WTC11 (cell line): Measurements from ENCODE around the gene NFXL1. TPM values are rescaled to one million over a fixed set of nuclear protein-coding genes. Genes with fewer than 3 reads are reported as not detected.

Experiments
- ATAC-seq: fragments of 200-7000 bp; cut with Tn5 transposase; 2 replicates; pipeline ENCODE4 v1.10.0; 2021; ENCODE audit warnings: mild to moderate bottlenecking, moderate library complexity
- CTCF ChIA-PET: fragments of 300-600 bp; sonication (Branson Sonifier 250); formaldehyde crosslinking; loops from one replicate; lab custom pipeline; 2021; ENCODE audit warnings: antibody characterized with exemption; lab: Charles Lee
- POLR2A ChIA-PET: fragments of 350-600 bp; sonication (Branson Sonifier 250); formaldehyde crosslinking; loops from one replicate; lab custom pipeline; 2021; ENCODE audit warnings: antibody characterized with exemption; lab: Charles Lee
- DNase-seq: peaks from one replicate; pipeline ENCODE4 v3.0.0; 2021; ENCODE audit warnings: low spot score
- H3K27ac Mint-ChIP-seq: 2 replicates; pipeline ENCODE4 v1.8.0; 2021; ENCODE audit warnings: mixed read lengths
- H3K27me3 Mint-ChIP-seq: 2 replicates; pipeline ENCODE4 v1.8.0; 2021; ENCODE audit warnings: low read depth, mild to moderate bottlenecking, moderate library complexity, mixed read lengths
- H3K36me3 Mint-ChIP-seq: 2 replicates; pipeline ENCODE4 v1.8.0; 2021; ENCODE audit warnings: mixed read lengths
- H3K4me1 Mint-ChIP-seq: 2 replicates; pipeline ENCODE4 v1.8.0; 2022; ENCODE audit warnings: mixed read lengths
- H3K4me3 Mint-ChIP-seq: 2 replicates; pipeline ENCODE4 v1.8.0; 2021; ENCODE audit warnings: mild to moderate bottlenecking, moderate library complexity, mixed read lengths
- H3K9me3 Mint-ChIP-seq: 2 replicates; pipeline ENCODE4 v1.8.0; 2021; ENCODE audit warnings: mixed read lengths
- CREB1 ChIP-seq: sonication (generic); formaldehyde crosslinking; IDR thresholded peaks from 2 replicates; pipeline ENCODE4 v1.8.0; 2023; ENCODE audit warnings: mild to moderate bottlenecking, missing genetic modification reagents
- ETV6 ChIP-seq: sonication (generic); formaldehyde crosslinking; IDR thresholded peaks from 2 replicates; pipeline ENCODE4 v1.8.1; 2022; ENCODE audit warnings: mild to moderate bottlenecking, missing genetic modification reagents
- FOXK1 ChIP-seq: sonication (generic); formaldehyde crosslinking; IDR thresholded peaks from 2 replicates; pipeline ENCODE4 v1.8.0; 2022; ENCODE audit warnings: mild to moderate bottlenecking, moderate library complexity, missing genetic modification reagents
- MXD4 ChIP-seq: fragments of 250-450 bp; sonication (Bioruptor Pico); IDR thresholded peaks from 2 replicates; pipeline ENCODE4 v1.8.0; 2021; ENCODE audit warnings: mild to moderate bottlenecking, moderate library complexity, borderline replicate concordance
- NR2C2 ChIP-seq: sonication (generic); formaldehyde crosslinking; IDR thresholded peaks from 2 replicates; pipeline ENCODE4 v1.8.0; 2022; ENCODE audit warnings: mild to moderate bottlenecking, missing genetic modification reagents
- OVOL2 ChIP-seq: fragments of 250-450 bp; sonication (Bioruptor Pico); IDR thresholded peaks from 2 replicates; pipeline ENCODE4 v1.9.0; 2021; ENCODE audit warnings: mild to moderate bottlenecking, borderline replicate concordance
- SMAD4 ChIP-seq: sonication (generic); formaldehyde crosslinking; IDR thresholded peaks from 2 replicates; pipeline ENCODE4 v1.8.0; 2022; ENCODE audit warnings: mild to moderate bottlenecking, missing genetic modification reagents
- TEAD1 ChIP-seq: sonication (generic); formaldehyde crosslinking; IDR thresholded peaks from 2 replicates; pipeline ENCODE4 v1.8.0; 2022; ENCODE audit warnings: mild to moderate bottlenecking, missing genetic modification reagents
- ZNF232 ChIP-seq: sonication (generic); formaldehyde crosslinking; IDR thresholded peaks from 2 replicates; pipeline ENCODE4 v1.8.0; 2022; ENCODE audit warnings: mild to moderate bottlenecking, missing genetic modification reagents
- ZNF416 ChIP-seq: fragments of 250-450 bp; sonication (Bioruptor Pico); IDR thresholded peaks from 2 replicates; pipeline ENCODE4 v1.9.0; 2021; ENCODE audit warnings: mild to moderate bottlenecking, inconsistent platforms
- ZNF671 ChIP-seq: fragments of 250-450 bp; sonication (Bioruptor Pico); IDR thresholded peaks from 2 replicates; pipeline ENCODE4 v1.8.0; 2021; ENCODE audit warnings: mild to moderate bottlenecking
- total RNA-seq: library from RNA; stranded (reverse); gene quantifications from 3 replicates; pipeline ENCODE4 v1.2.3, GENCODE V29; 2021
- TF ChIP-seq, protein P1 (sequence below): sonication (generic); formaldehyde crosslinking; IDR thresholded peaks from 2 replicates; pipeline ENCODE4 v1.8.0; 2022; ENCODE audit warnings: mild to moderate bottlenecking, missing genetic modification reagents
- TF ChIP-seq, protein P2 (sequence below): sonication (generic); formaldehyde crosslinking; IDR thresholded peaks from 2 replicates; pipeline ENCODE4 v1.8.0; 2022; ENCODE audit warnings: mild to moderate bottlenecking, missing genetic modification reagents
- TF ChIP-seq, protein P3 (sequence below): sonication (generic); formaldehyde crosslinking; IDR thresholded peaks from 2 replicates; pipeline ENCODE4 v1.8.1; 2022; ENCODE audit warnings: mild to moderate bottlenecking, moderate library complexity, missing genetic modification reagents
- TF ChIP-seq, protein P4 (sequence below): sonication (generic); formaldehyde crosslinking; IDR thresholded peaks from 2 replicates; pipeline ENCODE4 v1.8.0; 2022; ENCODE audit warnings: mild to moderate bottlenecking, missing genetic modification reagents
- TF ChIP-seq, protein P5 (sequence below): fragments of 250-450 bp; sonication (Bioruptor Pico); IDR thresholded peaks from 2 replicates; pipeline ENCODE4 v1.9.0; 2021; ENCODE audit warnings: mild to moderate bottlenecking, borderline replicate concordance
- TF ChIP-seq, protein P6 (sequence below): sonication (generic); formaldehyde crosslinking; IDR thresholded peaks from 2 replicates; pipeline ENCODE4 v1.8.0; 2023; ENCODE audit warnings: missing genetic modification reagents
- TF ChIP-seq, protein P7 (sequence below): sonication (generic); formaldehyde crosslinking; IDR thresholded peaks from 2 replicates; pipeline ENCODE4 v1.8.0; 2023; ENCODE audit warnings: missing genetic modification reagents, mild to moderate bottlenecking, borderline replicate concordance

NFXL1 gene
- total RNA-seq, 1 experiment from 2014 or later, result 30.2 TPM

DNA sequence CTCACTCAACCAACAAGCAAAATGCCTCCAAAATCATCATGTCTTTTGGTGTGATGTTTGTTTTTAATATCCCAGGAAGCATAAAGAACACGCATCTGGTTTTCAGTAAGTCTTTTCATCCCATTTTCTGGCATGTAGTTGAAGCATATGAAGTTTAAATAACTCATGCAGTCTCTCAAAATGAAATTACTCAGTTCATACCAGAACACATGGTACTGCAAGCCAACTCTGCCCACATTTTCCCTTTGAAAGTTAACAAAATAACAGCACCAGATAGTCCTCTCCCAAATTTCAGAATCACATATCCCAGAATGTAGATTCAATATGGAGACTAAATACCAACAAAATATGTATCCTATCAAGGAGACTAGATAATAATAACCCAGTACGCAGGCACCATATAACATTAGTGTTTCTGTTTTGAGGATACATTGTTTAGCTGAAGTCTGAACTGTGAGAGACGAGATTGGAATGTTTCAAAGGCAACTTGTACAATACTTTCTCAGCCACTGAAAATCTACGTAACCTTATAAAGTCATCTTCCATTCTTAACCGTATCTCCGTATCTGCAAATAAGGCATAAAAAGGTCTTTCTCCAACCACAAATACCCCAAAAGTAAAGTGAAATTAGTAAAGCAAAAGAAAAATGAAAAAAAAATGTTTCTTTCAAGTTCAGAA is 99.6 kb downstream of the NFXL1 start:
- DNase-seq (no peak), ATAC-seq (no peak)
- Mint-ChIP-seq H3K9me3 (peaks cover 6% of the 10 kb centered on the region; the same call in 1 of the 2 replicates), H3K4me1 (no peaks in the 10 kb centered on the region), H3K27ac (no peak overlapping the region), H3K27me3 (no peaks in the 10 kb centered on the region), H3K36me3 (no peaks in the 10 kb centered on the region), H3K4me3 (no peak overlapping the region)
- TF ChIP-seq FOXK1 (CRISPR knock-in tag) (no peak), OVOL2 (CRISPR knock-in tag) (no peak), CREB1 (CRISPR knock-in tag) (no peak), ZNF671 (no peak), SMAD4 (CRISPR knock-in tag) (no peak), ZNF232 (CRISPR knock-in tag) (no peak), MXD4 (CRISPR knock-in tag) (no peak), NR2C2 (CRISPR knock-in tag) (no peak), ZNF416 (no peak), ETV6 (no peak), TEAD1 (no peak)
- TF ChIP-seq, protein P1, sequence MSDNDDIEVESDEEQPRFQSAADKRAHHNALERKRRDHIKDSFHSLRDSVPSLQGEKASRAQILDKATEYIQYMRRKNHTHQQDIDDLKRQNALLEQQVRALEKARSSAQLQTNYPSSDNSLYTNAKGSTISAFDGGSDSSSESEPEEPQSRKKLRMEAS (CRISPR knock-in tag), result no peak
- TF ChIP-seq, protein P2, sequence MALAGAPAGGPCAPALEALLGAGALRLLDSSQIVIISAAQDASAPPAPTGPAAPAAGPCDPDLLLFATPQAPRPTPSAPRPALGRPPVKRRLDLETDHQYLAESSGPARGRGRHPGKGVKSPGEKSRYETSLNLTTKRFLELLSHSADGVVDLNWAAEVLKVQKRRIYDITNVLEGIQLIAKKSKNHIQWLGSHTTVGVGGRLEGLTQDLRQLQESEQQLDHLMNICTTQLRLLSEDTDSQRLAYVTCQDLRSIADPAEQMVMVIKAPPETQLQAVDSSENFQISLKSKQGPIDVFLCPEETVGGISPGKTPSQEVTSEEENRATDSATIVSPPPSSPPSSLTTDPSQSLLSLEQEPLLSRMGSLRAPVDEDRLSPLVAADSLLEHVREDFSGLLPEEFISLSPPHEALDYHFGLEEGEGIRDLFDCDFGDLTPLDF (CRISPR knock-in tag), result no peak
- TF ChIP-seq, protein P3, sequence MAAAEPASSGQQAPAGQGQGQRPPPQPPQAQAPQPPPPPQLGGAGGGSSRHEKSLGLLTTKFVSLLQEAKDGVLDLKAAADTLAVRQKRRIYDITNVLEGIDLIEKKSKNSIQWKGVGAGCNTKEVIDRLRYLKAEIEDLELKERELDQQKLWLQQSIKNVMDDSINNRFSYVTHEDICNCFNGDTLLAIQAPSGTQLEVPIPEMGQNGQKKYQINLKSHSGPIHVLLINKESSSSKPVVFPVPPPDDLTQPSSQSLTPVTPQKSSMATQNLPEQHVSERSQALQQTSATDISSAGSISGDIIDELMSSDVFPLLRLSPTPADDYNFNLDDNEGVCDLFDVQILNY (CRISPR knock-in tag), result no peak
- TF ChIP-seq, protein P4, sequence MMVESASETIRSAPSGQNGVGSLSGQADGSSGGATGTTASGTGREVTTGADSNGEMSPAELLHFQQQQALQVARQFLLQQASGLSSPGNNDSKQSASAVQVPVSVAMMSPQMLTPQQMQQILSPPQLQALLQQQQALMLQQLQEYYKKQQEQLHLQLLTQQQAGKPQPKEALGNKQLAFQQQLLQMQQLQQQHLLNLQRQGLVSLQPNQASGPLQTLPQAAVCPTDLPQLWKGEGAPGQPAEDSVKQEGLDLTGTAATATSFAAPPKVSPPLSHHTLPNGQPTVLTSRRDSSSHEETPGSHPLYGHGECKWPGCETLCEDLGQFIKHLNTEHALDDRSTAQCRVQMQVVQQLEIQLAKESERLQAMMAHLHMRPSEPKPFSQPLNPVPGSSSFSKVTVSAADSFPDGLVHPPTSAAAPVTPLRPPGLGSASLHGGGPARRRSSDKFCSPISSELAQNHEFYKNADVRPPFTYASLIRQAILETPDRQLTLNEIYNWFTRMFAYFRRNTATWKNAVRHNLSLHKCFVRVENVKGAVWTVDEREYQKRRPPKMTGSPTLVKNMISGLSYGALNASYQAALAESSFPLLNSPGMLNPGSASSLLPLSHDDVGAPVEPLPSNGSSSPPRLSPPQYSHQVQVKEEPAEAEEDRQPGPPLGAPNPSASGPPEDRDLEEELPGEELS (CRISPR knock-in tag), result no peak
- TF ChIP-seq, protein P5, sequence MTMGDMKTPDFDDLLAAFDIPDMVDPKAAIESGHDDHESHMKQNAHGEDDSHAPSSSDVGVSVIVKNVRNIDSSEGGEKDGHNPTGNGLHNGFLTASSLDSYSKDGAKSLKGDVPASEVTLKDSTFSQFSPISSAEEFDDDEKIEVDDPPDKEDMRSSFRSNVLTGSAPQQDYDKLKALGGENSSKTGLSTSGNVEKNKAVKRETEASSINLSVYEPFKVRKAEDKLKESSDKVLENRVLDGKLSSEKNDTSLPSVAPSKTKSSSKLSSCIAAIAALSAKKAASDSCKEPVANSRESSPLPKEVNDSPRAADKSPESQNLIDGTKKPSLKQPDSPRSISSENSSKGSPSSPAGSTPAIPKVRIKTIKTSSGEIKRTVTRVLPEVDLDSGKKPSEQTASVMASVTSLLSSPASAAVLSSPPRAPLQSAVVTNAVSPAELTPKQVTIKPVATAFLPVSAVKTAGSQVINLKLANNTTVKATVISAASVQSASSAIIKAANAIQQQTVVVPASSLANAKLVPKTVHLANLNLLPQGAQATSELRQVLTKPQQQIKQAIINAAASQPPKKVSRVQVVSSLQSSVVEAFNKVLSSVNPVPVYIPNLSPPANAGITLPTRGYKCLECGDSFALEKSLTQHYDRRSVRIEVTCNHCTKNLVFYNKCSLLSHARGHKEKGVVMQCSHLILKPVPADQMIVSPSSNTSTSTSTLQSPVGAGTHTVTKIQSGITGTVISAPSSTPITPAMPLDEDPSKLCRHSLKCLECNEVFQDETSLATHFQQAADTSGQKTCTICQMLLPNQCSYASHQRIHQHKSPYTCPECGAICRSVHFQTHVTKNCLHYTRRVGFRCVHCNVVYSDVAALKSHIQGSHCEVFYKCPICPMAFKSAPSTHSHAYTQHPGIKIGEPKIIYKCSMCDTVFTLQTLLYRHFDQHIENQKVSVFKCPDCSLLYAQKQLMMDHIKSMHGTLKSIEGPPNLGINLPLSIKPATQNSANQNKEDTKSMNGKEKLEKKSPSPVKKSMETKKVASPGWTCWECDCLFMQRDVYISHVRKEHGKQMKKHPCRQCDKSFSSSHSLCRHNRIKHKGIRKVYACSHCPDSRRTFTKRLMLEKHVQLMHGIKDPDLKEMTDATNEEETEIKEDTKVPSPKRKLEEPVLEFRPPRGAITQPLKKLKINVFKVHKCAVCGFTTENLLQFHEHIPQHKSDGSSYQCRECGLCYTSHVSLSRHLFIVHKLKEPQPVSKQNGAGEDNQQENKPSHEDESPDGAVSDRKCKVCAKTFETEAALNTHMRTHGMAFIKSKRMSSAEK (CRISPR knock-in tag), result no peak
- TF ChIP-seq, protein P6, sequence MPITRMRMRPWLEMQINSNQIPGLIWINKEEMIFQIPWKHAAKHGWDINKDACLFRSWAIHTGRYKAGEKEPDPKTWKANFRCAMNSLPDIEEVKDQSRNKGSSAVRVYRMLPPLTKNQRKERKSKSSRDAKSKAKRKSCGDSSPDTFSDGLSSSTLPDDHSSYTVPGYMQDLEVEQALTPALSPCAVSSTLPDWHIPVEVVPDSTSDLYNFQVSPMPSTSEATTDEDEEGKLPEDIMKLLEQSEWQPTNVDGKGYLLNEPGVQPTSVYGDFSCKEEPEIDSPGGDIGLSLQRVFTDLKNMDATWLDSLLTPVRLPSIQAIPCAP (CRISPR knock-in tag), result no peak
- TF ChIP-seq, protein P7, sequence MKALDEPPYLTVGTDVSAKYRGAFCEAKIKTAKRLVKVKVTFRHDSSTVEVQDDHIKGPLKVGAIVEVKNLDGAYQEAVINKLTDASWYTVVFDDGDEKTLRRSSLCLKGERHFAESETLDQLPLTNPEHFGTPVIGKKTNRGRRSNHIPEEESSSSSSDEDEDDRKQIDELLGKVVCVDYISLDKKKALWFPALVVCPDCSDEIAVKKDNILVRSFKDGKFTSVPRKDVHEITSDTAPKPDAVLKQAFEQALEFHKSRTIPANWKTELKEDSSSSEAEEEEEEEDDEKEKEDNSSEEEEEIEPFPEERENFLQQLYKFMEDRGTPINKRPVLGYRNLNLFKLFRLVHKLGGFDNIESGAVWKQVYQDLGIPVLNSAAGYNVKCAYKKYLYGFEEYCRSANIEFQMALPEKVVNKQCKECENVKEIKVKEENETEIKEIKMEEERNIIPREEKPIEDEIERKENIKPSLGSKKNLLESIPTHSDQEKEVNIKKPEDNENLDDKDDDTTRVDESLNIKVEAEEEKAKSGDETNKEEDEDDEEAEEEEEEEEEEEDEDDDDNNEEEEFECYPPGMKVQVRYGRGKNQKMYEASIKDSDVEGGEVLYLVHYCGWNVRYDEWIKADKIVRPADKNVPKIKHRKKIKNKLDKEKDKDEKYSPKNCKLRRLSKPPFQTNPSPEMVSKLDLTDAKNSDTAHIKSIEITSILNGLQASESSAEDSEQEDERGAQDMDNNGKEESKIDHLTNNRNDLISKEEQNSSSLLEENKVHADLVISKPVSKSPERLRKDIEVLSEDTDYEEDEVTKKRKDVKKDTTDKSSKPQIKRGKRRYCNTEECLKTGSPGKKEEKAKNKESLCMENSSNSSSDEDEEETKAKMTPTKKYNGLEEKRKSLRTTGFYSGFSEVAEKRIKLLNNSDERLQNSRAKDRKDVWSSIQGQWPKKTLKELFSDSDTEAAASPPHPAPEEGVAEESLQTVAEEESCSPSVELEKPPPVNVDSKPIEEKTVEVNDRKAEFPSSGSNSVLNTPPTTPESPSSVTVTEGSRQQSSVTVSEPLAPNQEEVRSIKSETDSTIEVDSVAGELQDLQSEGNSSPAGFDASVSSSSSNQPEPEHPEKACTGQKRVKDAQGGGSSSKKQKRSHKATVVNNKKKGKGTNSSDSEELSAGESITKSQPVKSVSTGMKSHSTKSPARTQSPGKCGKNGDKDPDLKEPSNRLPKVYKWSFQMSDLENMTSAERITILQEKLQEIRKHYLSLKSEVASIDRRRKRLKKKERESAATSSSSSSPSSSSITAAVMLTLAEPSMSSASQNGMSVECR (CRISPR knock-in tag), result no peak
- ChIA-PET CTCF (interaction anchor here (1.5 to 2.1 kb wide), 2 partner anchors 22 to 110 kb away, joined by 4 to 9 read pairs; no protein-coding TSS in a partner anchor), POLR2A (no interaction called here)
